ENCODE results near the gene ZNF236.
"Not testable (repeated sequence)": the region's sequence is repeated elsewhere in the genome, so short reads cannot be mapped to it uniquely, and the experiment has no call there.

The ZNF236 gene

DNA sequence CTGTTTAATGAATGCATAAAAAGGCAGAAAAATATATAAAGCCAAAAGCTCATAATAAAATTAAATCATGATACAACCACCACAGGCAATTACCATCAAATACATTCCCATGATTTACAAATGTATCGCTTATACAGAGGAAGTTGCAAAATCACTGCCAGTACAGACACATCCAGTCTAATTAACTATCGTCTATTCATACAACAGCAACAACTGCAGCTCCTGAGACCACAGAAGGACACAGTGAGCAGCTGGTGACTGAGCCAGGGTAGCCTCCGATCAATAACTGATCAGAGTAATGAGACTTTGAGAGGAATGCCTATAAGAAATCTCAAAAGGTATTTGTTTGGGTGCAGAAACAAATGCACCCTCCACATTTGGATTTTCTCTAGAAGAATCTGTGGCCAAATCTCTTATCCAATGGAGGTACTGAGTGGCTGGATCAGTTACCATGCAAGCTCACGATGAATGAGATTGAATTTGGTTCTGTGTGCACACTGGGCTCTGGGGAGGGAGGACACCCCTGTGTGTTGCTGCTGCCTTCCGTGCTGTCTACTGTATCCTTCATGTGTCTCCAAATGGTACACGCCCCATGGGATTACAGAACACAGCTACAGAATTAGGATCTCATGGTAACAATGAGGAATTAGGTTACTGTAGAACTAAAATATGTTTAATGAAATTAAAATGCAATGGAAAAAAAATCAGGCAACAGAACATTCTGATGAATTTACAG is 190.6 kb downstream of the ZNF236 start:
- peak; percentile 40 for DNase-seq

- DNase-seq, result peak; percentile 88
Measured at GRCh38 chr18:77013811-77014521, 191.6 kb downstream of the ZNF236 start.

DNA sequence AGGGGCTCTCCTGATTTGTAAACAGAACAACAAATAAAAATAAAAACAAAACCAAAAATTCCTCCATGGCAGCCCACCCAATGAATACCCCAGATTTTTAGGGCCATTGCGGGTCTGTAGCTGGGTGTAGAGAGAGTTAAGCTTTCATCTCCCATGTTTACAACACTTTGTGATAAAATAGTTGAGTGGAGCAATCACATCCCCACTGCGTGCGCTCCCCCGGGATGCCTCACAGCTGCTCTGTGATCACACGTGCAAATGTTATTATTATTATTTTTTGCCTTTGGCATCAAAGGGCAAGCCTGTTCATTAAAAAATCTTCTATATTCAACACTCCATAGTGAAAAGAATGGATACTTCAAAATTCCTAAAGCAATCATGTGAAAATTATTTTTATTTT is 192.2 kb downstream of the ZNF236 start:
- DNase-seq, result no peak

GRCh38 chr18:77015169-77015568 is 192.8 kb downstream of the ZNF236 start:
- peak; percentile 74 for DNase-seq

DNA sequence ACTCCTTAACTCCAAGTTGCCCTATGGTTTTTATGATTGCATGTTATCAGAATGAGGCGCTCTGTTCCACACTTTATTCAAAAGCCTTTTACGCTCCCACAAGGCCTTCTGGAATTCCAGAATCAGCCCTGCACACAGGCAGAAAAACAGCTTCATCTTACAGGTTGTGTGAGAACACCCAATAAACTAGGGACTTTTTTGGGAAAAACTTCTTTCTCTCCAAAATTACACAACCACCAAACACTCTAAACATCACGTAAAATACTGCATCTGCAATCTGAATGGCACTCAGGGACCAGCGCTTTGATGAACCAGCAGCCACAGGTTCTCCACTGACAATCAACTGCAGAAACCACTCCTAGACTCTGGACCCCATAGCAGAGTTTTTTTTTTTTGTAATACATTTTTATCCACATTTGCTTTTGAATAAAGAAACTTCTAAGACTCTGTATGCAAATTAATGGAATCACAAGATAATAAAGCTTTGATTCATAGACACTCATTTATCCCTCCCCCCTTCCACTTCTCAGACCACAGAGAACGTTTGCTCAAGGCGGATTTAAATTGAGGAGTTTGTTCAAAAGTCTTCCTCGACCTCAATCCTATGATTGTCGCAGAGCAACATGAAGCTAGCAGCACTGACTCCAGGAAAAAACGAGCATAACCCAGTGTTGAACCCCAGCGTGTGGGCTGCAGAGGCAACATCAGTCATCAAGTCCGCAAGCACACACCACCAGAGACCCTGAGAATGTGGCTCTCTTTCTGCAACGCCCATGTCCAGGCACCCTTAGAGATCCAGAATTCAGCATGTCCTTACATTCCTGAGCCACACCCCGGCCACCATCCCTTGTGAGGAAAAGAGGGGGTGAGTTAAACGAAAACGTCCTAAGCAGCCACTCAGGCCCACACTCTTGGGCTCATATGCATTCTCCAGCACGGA is 193.7 kb downstream of the ZNF236 start:
- peak; percentile 53 for DNase-seq

- DNase-seq, result no peak
Measured at GRCh38 chr18:77016936-77017335, 194.6 kb downstream of the ZNF236 start.

DNA sequence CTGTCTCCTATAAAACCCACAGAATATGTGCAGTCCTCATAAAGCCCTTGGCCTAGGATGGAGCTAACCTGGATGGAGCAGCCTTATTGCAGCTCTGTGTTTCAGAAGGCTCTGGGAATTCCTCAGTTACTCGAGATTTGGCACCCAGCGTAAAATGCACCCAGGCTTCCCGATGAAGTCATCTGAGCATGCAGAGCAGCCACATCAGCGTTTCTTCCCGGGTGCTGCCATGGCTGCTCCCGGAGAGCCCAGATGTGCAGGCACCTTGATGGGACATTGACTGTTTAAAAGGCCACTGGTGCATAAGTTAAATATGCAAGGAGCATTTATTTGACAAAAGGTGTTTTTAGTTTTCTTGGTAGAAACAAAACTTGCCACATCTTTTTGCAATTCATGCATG is 195.0 kb downstream of the ZNF236 start:
- DNase-seq, result no peak

GRCh38 chr18:77018650-77019049 is 196.3 kb downstream of the ZNF236 start:
- not testable (repeated sequence) for DNase-seq

- DNase-seq, result no peak
Measured at GRCh38 chr18:77019641-77020040, 197.3 kb downstream of the ZNF236 start.

Measured in inflammatory macrophage treated with lipopolysaccharide for 4 hours (primary cell).